GM21367 (cell line): Measurements from ENCODE around the gene OPN1LW.
A peak's percentile ranks its signal among the peaks of the same experiment; 100 is the strongest.
"Not testable (repeated sequence)": the region's sequence is repeated elsewhere in the genome, so short reads cannot be mapped to it uniquely, and the experiment has no call there.

ENCODE experiments used
- ATAC-seq: cut with Tn5 transposase; IDR thresholded peaks from one replicate; pipeline ENCODE4 v1.9.1; 2021; ENCODE audit not compliant: unreplicated experiment

The OPN1LW gene

DNA sequence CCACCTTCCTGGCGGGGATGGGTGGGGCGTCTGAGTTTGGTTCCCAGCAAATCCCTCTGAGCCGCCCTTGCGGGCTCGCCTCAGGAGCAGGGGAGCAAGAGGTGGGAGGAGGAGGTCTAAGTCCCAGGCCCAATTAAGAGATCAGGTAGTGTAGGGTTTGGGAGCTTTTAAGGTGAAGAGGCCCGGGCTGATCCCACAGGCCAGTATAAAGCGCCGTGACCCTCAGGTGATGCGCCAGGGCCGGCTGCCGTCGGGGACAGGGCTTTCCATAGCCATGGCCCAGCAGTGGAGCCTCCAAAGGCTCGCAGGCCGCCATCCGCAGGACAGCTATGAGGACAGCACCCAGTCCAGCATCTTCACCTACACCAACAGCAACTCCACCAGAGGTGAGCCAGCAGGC is at the start of gene OPN1LW:
Gene OPN1LW, plus strand, starts transcription at position 234 of the 400 bp plus-strand sequence. Its CDS starts 41 bp downstream, at position 275.
- ATAC-seq = not testable (repeated sequence)

DNA sequence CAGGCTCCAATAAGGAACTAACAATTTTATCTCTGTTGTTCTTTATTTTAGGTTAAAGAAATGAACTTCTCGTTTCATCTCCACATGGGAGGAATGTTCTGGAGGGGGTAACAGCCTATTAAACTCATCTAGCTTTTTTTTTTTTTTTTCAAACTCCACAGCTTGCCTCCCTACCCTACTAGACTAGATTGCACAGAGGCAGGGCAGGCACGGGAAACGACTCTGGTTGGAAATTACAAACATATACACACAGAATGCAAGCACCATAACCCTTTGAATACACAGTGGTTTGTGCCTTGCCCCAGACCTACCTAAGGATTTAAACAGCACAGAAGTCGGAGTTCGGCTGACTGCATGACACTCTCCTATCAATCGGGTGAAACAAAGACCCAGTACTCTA is 49.2 kb upstream of the OPN1LW start:
- ATAC-seq = no peak

DNA sequence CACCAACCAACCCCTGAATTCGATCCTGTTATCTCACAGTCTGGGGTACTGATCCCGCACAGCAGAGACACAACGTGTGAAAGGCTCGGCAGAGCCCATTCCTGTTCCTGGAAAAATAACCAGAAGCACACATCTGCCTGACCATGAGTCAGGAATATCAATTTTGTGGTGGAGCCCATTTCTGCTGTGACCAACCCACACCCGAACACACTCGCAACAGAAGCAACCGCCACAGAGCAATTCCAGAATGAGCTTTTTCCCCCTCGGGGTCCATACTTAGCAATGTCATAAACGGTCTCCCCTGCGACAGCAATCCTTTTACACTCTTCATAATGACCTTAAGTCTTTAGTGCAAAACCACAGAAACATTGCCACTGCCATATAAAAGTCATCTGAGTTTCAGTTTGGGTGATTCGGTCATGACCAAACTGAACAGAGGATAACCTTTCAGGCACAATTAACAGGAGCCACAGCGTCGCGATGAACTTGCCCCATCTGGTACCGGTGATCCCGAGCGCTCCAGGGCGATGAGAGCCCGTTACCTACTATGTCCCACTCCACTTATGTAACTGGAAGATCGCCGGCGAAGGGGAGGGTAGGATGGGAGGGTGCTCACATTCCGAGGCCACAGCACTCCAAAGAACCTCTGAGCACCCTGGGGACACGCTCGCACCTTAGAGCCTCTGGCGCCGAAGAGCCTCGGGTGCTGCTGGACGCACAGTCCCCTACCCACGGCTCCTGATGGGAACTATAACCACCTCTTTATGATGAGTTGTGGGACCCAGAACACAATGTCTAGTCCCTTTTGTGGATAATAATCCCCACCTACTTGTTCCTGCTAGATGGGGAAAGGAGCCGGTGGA is 47.7 kb upstream of the OPN1LW start:
- ATAC-seq = no peak

- ATAC-seq = peak; percentile 26
These were observed 46.9 kb upstream of the OPN1LW start for GRCh38 chrX:154097003-154097588.

DNA sequence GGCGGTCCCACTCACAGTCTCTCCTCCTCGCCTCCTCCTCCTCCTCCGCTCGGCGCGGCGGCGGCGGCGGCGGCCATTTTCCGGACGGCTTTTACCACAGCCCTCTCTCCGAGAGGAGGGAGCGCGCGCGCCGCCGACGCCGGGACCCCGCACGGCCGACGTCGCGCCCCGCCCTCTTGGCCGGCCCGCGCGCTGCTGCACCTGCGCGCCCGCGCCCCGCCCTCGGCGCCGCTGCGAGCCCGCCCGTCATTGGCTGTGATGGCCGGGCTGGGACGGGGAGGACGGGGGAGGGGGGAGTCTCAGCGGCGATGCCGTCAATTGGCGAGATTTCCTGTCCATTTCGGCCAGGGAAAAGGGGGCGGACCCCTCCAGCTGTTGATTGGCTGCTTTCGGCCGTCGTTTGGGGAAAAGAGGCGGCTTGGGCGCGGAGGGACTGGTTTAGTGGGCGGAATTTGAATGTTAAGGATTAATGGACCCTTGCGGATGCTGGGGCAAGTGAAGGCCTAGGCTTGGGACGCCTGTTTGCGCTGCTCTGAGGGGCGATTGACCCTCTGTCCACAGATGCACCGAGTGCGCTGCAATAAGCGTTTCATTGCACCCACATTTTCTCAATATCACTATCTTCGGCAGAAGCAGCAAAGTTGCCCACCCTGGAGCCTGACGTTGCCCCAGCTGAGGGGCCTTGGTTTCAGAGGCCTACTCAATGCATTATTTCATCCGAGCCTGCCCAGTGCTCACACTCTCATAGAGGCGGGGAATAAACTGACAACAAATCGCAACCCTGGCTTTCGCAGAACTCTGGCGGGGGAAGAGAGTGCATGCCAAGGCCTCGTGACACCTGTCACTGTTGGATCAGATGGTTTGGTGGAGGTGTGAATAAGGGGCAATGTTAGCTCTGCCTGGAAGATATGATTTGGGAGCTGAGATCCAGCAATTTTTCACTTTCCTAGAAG is 46.2 kb upstream of the OPN1LW start, which contains the start of gene MECP2:
Gene MECP2, minus strand, starts transcription at position 129 of the 953 bp plus-strand sequence.
- ATAC-seq = peak; percentile 80

- ATAC-seq = no peak
These were observed 45.5 kb upstream of the OPN1LW start for GRCh38 chrX:154098551-154098950.

GRCh38 chrX:154113729-154114128 is 30.3 kb upstream of the OPN1LW start:
- ATAC-seq = no peak

GRCh38 chrX:154114652-154115051 is 29.4 kb upstream of the OPN1LW start:
- ATAC-seq = no peak

GRCh38 chrX:154115071-154115470 is 29.0 kb upstream of the OPN1LW start:
- no peak for ATAC-seq

DNA sequence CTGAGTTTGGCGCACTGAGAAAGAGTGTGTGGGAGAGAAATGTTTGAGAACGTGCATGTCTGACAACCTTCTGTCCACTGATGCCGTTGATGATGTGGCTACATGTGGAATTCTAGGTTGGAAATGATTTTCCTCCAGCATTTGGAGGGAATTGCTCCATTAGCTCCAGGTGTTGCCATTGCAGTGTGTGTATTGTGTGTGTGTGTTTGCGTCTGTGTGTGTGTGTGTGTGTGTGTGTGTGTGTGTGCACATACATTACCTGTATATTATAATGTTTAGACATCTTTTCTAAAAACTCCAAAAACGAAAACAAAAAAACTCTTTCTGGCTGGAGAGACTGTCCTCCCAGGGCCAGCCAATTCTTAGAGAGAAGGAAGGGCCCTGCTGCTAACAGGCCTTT is 28.3 kb upstream of the OPN1LW start:
- ATAC-seq = no peak

DNA sequence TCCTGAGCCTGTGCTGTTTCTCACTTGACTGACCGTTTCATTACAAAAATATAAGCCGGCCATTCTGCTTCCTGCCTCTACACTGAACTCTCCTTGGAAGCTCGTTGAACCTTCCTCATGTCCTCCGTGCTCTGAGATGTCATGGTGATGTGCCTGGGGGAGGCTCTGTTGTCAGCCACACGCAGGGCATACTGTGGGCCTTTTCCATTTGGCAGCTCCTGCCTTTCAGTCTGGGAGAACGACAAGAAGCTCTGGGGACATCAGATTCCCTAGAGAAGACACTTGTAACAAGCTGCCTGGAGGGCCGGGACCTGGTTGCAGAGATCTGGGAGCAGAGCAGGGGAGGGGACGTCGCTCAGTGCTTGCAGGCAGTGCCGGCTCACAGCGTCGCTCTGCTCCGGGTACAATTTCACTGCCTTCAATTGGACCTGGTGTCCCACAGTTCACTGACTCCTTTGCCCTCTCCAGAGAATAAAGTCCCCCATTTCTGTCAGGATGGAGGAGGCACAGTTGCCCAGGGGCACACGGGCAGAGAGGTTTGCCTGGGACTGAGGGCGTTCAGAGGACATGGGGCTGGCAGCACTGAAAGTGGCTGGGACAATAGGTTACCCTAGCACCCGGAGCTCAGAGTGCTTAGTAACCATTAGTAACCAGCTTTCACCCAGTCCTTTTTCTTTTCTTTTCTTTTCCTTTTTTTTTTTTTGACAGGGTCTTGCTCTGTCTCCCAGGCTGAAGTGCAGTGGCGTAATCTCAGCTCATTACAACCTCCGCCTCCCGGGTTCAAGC is 27.4 kb upstream of the OPN1LW start:
- no peak for ATAC-seq

DNA sequence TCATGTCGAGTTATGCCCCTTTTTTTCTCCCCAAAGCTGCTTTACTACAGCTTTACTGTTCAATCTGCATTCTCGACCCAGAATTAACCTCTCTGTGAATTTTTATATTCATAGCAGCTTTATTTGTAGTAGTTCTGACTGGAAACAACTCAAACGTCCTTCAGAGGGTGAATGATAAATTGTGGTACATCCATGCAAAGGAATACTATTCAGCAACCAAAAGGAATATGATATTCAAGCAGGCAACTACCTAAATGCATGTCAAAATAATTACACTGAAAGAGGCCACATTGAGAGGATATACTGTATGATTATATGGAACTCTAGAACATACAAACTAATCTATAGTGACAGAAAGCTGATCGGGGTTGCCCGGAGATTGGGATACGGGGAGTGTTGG is 26.5 kb upstream of the OPN1LW start:
- ATAC-seq = no peak

GRCh38 chrX:154120567-154120966 is 23.5 kb upstream of the OPN1LW start:
- ATAC-seq = no peak

DNA sequence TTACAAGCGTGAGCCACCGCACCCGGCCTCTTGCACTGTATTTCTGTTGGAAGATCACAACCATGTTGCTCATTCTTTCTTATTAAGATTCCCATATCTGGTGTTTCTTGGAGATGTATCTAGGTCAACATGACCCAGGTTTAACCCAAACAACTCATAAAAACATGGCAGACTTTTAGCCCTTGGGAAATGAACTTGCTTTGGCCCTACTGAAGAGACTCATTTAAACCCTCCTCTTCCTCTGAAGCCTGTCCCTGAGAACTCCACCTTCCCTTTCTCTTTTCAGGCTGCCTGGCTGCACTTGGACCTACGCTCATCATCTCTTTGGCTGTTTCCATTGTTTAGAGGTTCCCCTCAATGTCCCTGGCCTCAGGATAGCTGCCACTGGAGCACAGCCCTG is 22.8 kb upstream of the OPN1LW start:
- no peak for ATAC-seq

GRCh38 chrX:154121961-154122360 is 22.1 kb upstream of the OPN1LW start:
- no peak for ATAC-seq

- no peak for ATAC-seq
These were observed 20.5 kb upstream of the OPN1LW start for GRCh38 chrX:154123241-154124219.

DNA sequence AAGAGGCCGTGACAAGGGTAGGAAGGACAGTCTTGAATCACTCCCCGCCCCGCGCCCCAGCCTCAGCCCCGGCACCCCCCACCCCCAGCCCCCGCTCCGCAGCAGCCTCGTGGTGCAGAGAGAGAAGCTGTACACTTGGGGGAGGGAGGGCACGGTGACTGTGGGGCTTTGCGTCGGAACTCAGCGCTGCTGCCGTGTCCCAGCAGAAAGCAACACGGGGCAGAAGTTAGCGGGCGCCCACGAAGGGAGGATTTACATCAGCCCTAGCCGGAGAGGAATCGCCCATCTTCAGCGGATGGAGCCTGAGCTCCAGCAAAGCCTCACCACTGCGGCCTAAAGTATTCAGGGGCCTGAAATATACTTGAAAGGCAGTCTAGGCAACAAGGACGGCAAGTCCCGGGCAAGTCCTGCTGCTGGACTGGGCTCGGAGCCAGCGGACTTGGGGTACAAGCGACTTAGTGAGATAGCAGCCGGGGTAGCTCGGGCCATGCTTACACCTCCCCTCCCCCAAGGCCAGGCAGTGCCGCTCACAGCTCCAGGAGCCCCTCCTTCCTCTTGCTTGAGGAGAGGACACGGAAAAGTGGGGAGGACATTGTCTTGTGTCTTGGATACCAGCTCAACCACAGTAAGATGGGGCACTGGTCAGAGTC is 18.5 kb upstream of the OPN1LW start:
- ATAC-seq = no peak

GRCh38 chrX:154126101-154126500 is 17.9 kb upstream of the OPN1LW start:
- ATAC-seq = no peak

DNA sequence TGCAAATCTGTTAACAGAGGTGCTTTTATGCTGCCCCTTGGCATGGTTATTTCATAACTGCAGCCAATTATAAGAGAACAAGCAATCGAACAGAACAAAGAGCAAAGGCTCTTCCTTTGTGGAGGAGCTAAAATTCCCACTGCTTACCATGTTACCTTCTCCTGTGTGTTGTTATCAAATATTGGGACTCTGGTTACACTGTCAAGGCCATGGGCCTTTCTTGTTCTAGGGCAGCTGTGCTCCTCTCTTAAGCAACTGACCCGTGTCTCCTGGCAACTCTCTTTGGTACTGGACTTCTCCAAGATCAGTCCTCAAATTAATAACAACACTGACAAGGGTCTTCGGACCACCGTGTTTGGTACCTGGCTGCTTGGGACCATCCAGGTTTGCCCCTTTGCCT is 12.1 kb upstream of the OPN1LW start:
- ATAC-seq = no peak
